Adipose tissue (tissue), 3 donors: ENCODE data around the gene PTH1R. TPM values are rescaled to one million over a fixed set of nuclear protein-coding genes. Genes with fewer than 3 reads are reported as not detected.

Source experiments
- H3K27ac ChIP-seq: one replicate; pipeline ENCODE4 v1.5.1; 2013; ENCODE audit warnings: low read depth, low read length
- WGBS, 3 donors: extraction: QIAGEN DNeasy Blood & Tissue Kit; methylation state at CpG; one replicate each; pipeline ENCODE4 v1.1.7; 2013; 5-methylcytosine and 5-hydroxymethylcytosine counted together
- polyA plus RNA-seq, 3 donors: library from polyadenylated mRNA; stranded (reverse); fragments of 200-250 nt; gene quantifications; one replicate each; pipeline ENCODE4 v1.2.3, GENCODE V29; 2013
- donor health status: healthy with polysubstance abuse.
- donor health status: Bipolar disorder and iron deficiency.
- donor health status: healthy.

PTH1R gene
- polyA plus RNA-seq, 3 donors, result 6.1 to 62.9 (median 44.7) TPM

DNA sequence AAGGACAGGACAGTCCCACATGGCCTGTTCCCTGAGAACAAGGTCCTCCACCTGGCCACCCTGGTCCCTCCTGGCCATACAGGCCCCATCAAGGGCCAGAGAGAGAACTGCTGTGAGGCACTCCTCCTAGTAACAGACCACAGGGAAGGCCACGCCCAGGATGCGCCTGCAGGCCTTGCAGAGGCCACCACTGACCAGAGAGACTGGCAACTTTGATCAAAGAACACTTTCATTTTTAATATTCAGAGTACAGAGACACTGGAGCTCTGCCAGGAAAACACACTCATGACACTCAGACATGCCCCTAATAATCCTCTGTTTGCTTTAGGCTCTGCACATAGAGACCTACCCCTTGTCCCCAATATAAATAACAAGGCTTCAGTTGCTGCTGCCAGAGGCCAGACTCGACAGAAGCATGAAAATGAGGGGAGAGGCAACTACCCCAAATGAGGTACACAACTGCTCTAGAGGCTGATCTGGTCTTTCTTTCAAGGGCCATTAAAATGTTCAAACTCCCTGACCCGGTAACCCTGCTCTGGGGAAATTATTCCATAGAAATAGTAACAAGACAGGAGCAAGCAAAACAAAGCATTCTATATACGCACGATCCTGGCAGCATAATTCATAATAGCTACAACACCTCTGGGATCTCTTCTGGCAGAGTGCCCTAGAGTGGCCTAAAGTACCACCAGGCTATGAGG is 54.3 kb downstream of the PTH1R start:
- H3K27ac ChIP-seq, result no peak overlapping the region
- 26 to 39% (median 36%) methylated on average over 6 of the region's 6 CpGs for WGBS, 3 donors

DNA sequence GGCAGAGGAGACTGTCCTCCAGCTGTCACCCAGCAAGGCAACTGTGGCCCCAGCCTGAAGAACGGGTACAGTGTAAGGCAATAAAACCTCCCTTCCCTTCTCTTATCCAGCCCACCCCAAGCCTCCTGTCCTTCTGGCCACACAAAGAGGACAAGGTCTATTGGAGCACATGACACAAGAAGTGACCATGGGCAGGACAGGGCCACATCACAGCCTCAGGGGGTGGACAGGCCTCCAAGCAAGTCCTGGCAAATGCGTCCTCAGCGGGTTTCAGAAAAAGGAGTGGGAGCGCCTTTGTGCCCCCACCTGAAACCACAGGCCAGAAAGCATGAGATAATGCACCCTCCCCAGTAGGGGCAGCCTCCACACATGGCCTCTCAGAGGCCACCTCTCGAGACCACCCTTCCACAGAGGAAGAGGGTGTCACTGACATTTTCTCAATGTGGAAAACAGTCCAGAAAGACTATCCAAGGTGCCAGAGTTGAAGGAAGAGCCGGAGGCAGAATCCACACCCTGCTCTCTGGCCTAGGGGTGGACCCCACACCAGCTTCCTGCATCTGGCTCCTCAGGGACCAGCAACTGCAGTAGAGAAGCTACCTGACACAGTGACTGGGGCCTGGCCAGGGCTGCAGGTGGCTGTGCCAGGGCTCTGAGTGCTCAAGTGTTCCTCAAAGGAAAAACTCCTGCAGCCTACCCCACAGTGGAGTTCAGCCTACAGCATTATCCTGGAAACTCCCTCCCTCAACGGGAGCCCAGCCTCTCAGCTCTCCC is 55.1 kb downstream of the PTH1R start:
- 63 to 78% (median 64%) methylated on average over 7 of the region's 7 CpGs for WGBS, 3 donors
- no peak overlapping the region for H3K27ac ChIP-seq

DNA sequence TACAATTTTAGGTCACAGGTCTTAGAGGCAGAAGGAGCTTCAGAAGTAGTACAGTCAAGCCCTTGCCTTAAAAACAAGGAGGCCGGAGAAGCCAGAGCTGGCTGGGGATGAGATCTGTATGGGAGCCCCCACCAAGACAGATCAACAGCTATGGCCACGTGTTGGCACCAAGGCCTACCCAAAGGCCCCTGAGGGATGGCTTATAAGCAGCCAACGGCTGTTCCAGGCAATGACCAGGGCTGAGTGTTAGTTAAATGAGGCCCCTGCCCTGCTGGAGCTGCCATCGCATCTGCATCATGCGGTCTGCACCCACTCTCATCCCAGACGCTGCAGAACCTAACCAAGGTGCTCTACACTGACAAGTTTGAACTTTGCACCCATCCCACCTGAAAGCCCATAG is 55.7 kb downstream of the PTH1R start:
- WGBS, 3 donors, result 62 to 73% (median 67%) methylated on average over 6 of the region's 6 CpGs
- H3K27ac ChIP-seq, result no peak overlapping the region

DNA sequence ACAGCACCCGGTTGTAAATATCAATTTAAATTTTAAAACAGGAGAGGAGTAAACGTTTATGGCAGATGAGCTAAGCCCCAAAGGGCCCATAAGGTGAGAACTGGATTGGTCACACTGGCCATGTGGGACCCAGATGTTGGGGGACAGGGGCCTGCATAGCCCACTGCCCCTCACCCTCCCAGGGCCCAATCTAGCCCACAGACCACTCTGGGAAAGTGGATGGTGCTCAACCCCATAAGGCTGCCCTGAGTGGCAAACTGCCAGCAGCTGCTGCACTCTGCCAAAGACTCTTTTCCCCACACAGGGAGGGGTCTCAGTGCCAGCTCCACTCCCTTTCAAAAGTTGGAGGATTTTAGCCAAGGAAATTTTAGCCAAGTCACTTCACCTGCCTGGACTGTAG is 56.6 kb downstream of the PTH1R start:
- WGBS, 3 donors, result 57 to 60% (median 59%) methylated on average over 2 of the region's 2 CpGs
- no peak overlapping the region for H3K27ac ChIP-seq

DNA sequence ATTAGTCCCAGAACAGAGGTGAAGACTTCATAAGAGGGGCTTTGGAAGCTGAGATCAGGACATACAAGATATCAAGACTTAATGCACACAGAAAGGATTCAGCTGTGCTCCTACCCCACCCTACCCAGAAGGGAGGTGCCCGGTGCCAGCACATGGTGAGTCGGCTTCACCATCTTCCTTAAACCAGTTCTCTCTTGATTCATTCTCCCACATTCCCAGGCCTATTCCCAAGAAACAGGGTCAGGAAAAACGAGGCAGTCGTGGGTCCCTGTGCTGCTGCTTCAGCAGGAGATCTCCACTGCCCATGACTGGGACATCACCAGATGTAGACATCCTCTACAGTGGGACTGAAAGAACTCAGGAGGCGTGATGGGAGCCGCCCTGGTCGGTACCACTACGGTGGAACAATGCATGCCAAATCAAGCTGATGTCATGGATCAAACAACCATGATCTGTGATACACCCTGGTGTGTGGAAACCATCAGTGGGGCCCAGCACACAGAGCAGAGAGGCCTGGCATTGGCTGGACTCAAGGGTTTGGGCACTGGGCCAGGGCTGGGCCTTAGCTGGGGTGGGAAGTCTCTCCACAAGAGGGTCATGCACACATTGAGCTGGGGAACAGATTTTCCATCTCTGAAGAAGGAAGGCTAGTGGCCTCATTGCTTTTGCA is 57.1 kb downstream of the PTH1R start:
- 72 to 76% (median 72%) methylated on average over 8 of the region's 8 CpGs for WGBS, 3 donors

DNA sequence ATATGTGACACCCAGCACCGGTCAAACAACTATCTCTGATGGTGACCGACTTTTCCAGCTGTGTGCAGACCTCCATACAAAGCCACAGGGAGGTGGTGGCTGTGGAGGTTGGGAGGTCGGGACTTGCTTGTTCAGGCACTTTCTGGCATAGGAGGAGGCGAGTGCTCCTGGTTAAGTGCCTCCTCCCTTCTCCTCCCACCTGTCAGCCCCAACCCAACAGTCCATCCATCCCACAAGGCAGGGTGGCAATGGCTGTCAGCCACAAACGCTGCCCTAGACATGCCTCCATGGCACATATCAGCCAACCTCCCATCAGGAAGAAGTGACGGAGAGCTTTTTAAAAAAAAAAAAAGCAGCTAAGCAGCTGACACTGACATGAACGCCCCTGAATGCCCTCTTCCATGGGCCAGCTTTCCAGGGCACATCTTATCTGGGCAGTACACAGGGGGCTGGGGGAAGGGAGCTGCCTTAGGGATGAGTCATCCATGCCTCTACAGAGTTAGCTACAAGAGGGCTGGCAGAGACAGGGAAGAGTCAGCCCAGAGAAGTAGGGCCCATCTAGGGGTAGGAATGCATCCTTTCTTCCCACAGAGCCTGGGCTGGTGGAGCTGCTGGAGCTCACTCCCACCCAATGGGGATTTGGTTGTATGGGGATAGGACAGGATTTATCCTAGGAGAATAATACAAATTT is 57.8 kb downstream of the PTH1R start:
- 52 to 73% (median 63%) methylated on average over 7 of the region's 7 CpGs for WGBS, 3 donors

More for the DNA sequence above, 57.1 kb downstream of the PTH1R start:
- no peak overlapping the region for H3K27ac ChIP-seq

DNA sequence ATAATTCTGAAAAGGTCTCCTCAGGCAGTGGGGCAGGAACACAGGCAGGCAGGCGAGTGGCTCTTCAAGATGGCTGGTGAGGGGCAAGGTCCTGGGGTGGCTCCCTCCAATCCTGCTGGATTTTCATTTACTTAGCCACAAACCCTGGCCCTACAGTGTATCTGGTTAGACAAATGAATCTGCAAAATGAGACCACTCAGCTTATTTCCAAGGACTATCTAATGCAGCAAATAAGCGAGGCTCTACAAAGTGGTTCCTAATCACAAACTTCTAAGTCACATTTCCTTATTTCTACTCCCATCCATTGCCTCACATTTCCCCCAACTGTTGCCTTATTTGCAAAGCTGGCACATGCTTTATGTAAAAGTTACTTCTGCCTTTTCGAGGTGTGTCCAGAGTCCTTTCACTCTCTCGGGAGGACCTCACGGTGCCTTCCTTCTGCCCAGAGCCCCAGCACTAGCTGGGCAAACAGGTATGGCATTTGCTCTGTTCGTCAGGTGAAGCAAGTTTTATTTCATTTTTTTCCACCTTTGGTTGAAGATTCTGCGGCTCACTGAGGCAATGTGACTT is 58.6 kb downstream of the PTH1R start:
- WGBS, 3 donors, result 65 to 74% (median 68%) methylated on average over 7 of the region's 7 CpGs
- H3K27ac ChIP-seq, result no peak overlapping the region

More for the DNA sequence above, 57.8 kb downstream of the PTH1R start:
- no peak overlapping the region for H3K27ac ChIP-seq

DNA sequence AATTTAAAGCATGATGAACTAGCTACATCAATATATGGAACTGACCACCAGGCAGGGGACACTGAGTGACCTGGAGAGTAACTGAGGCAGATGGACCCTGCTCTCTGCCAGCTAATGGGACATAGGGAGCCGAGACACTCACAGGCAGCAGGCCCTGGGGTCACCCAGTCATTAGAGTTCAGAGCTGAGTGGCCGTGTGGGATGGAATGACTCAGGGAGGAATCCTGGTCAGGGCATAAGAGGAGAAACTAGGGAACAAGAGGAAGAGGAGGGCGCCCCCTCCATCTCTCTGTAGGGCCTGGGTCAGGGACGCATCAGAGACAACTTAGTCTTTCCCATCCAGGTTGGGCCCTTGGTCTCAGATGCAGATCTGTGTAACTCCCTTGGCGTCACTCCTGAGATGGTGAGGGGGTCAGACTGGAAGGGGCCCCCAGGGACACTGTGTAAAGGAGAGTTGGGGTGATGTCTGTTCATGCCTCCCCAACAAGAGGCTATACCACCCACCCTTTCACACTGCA is 59.3 kb downstream of the PTH1R start:
- H3K27ac ChIP-seq, result no peak overlapping the region
- WGBS, 3 donors, result 88 to 89% (median 88%) methylated on average over 5 of the region's 5 CpGs

DNA sequence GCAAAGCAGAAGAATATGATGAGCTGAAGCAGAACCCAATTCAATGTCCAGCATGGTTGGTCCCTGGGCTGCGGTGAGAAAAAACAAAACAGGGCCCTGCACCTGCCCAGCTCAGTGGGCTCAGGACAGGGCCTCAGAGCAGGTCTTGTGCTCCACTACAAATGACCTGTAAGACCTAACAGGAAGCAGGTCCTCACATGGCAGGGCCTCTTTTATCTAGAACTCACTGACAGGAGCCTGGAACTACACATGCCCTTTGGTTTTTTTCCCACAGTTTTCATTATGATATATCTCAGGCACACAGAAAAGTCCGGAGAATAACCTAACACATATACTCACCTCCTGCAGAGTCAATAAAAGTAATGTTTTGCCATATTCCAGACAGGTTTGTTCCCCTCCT is 60.6 kb downstream of the PTH1R start:
- WGBS, 3 donors, result 53 to 96% (median 93%) methylated on average over 2 of the region's 2 CpGs
- H3K27ac ChIP-seq, result no peak overlapping the region

DNA sequence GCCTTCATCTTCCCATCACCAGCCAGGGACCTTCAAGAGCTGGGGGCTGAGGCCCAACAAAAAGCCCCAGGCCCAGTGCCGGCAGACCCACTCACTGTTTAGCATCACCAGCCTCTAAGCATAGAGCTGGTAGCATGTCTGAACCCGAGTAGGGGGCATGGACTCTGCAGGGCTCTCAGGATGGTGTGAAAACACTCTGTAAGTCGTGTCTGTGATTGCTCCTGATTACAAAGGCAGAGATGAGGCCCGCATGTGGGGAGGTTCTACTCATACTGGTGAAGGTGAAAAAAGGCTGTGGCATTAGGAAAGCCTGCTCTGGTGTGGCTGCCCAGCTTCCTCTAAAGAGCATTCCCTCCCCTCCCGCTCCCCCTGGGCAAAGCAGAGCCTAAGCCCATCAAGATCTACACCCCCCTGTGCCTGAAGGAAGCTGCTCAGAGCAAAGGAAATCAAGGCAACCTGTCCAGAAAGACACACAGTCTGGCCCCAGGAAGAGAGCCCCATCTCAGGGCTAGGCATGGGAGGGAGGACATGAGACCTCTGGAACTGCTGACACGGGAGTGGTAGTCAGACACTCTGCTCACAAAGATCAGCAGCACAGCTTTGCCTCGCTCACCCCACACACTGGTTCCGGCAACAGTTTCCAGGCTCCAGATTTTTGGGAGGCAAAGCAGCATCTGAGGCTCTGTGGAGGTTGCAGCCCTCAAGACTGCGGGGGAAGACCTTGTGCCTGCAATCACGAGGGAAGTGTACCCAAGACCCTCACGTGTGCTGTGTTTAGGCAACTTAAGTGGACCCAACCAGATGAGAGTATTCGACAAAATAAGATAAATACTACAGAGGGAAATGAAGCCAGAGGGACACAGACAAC is 62.3 kb downstream of the PTH1R start:
- H3K27ac ChIP-seq, result no peak overlapping the region

DNA sequence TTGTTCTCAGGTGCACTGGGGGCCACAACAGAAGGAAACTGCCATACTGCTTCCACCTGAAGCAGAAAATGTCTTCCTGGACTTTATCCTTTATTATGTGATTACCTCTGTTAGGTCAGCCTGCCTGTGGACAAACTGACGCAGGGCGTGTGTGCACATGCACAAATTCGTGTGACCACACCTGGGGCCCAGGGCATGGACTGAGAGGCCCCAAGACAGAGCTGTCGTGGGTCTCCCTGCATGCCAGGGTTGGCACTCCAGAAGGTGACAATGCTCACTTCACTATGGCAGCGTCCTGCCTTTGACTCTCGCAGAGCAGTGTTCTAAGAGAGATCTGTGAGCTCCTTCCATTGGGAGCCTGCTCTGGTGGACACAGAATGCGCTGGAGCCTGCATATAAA is 64.6 kb downstream of the PTH1R start:
- WGBS, 3 donors, result 67 to 96% (median 91%) methylated on average over 7 of the region's 7 CpGs
- H3K27ac ChIP-seq, result no peak overlapping the region

More for the DNA sequence above, 62.3 kb downstream of the PTH1R start:
- WGBS, 3 donors, result 65 to 76% (median 69%) methylated on average over 12 of the region's 12 CpGs

DNA sequence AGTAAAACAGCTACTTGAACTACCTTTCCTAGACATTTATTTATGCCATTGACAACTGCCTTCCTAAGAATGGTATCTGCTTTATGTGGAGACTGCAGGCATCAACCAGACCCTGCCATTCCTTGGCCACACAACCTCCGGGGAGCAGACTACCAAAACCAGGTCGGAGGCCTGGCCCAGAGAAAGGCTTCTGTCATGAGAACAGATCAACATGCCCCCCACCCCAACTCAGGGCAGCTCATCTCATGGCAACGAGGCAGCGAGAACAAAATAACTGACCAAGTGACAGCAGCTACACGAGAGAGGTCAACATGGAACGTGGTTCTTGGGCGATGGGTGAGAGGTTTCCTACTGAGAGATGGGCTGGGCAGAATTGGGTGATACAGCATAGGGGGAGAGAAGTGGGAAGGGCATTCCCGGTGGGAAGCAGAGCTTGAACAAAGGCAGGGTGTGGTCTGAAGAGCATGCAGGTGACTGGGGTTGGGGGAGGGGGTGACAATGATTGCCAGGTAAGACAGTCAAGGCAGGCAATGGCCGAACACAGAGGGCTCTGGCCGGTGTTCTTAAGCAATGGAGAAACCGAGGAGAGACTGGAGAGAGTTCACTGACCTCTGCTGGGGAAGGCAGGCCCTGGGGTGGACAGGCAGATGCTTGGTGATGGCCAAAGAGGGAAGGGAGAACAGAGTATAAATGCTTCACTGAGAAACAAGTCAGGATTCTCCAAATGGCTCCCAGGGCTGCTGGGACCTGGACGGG is 65.1 kb downstream of the PTH1R start:
- H3K27ac ChIP-seq, result no peak overlapping the region
- WGBS, 3 donors, result 68 to 86% (median 81%) methylated on average over 12 of the region's 12 CpGs

DNA sequence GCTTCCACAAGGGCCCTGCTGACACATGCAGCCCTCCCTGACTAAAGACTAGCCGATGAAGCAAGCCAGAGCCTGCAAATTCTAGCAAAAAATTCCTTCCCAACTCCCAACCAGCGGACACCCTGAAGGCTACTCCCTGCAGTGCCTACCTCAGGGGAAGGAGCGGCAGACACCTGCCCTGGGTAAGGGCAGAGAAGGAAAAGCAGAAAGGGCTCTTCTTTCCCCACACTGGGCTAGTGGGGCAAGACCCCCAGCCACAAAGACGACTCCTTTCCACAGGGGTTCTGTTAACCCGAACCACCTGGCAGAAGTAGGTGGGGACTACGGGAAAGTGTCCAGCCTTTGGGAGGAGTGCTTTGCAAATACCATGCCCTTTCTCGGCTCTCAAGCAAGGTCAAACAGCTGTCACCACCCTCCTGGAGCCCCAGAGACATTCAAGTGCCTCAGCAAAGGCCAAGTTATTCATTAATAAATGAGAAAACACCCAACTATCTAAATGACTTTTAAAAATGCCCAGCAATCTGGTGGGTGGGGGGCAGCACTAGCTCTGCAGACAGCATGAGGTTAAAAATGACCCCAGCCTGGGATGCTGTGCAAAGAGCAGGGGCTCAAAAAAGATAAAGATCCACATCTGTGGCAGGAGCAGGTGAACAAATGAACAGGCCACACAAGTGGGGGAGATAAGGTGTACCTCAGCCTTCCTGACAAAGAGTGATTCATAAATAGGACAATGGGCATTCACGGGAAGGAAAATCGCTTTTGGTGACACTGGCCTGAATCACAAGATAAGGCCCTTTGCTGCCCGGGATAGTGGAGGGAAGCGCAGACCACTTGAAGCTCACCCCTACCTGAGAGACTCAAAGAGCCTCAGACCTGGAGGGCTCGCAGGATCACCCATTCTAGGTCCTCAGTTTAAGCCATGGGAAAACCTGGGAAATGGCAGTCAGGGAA is 66.0 kb downstream of the PTH1R start:
- no peak overlapping the region for H3K27ac ChIP-seq
- WGBS, 3 donors, result 32 to 81% (median 66%) methylated on average over 12 of the region's 12 CpGs

DNA sequence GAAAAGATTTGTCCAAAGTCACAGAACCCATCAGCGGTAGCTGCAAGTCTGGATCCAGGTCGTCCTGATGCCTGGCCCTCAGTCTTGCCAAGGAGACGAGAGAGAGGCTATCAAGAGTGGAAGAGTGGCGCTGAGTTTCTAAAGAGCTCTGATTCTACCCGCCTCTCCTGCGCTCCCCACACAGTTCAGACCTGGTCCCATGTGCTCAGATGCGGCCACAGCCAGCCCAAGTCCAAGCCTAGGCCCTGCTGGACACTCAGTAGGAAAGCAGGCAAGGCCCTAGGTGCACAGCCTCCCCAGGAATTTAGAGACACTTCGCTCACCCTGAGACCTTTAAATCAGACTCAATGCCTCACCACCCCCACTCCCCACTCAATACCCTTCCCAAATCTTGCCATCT is 66.7 kb downstream of the PTH1R start:
- H3K27ac ChIP-seq, result no peak overlapping the region

DNA sequence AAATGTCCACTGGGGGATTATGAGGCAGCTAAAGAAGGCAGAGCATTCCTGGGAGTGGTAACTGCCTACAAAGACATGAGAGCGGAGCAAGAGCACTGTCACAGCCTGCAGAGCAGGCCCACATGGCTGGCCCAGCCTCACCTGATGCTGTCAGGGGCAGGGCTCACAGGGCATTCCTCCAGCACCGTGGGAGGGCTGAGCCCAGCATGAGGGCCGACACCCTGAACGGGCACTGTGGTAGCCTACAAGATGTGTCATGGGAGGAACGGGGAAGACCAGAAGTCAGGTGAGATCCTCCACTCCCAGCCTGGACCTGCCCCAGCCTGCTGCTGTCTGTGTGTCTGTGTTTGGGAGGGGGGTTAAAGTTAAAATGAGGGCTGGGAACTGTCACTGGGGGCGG is 68.9 kb downstream of the PTH1R start:
- WGBS, 3 donors, result 45 to 86% (median 82%) methylated on average over 6 of the region's 6 CpGs
- no peak overlapping the region for H3K27ac ChIP-seq

More for the DNA sequence above, 66.7 kb downstream of the PTH1R start:
- 58 to 91% (median 85%) methylated on average over 7 to 8 of the region's 8 CpGs for WGBS, 3 donors
